ENCODE data around the gene FBXW11.
"Not testable (repeated sequence)": the region's sequence is repeated elsewhere in the genome, so short reads cannot be mapped to it uniquely, and the experiment has no call there.

Gene FBXW11

GRCh38 chr5:172006321-172007174 is at the start of gene FBXW11:
Gene FBXW11, minus strand, starts transcription at chr5:172006638. Its CDS starts 136 bp downstream, at chr5:172006502.
- peak; percentile 92 for DNase-seq

- no peak for DNase-seq
Measured at GRCh38 chr5:172055996-172056395, 49.6 kb upstream of the FBXW11 start.

GRCh38 chr5:172055421-172055820 is 49.0 kb upstream of the FBXW11 start:
- no peak for DNase-seq

GRCh38 chr5:172054611-172055153 is 48.2 kb upstream of the FBXW11 start:
- DNase-seq, result no peak

GRCh38 chr5:172052450-172053236 is 46.2 kb upstream of the FBXW11 start:
- DNase-seq, result no peak

GRCh38 chr5:172051643-172052339 is 45.4 kb upstream of the FBXW11 start:
- DNase-seq, result no peak

GRCh38 chr5:172050080-172050479 is 43.6 kb upstream of the FBXW11 start:
- DNase-seq, result no peak

GRCh38 chr5:172049226-172049796 is 42.9 kb upstream of the FBXW11 start:
- no peak for DNase-seq

- no peak for DNase-seq
Measured at GRCh38 chr5:172048539-172049101, 42.2 kb upstream of the FBXW11 start.

GRCh38 chr5:172048170-172048422 is 41.7 kb upstream of the FBXW11 start:
- DNase-seq, result no peak

- DNase-seq, result no peak
Measured at GRCh38 chr5:172046593-172046992, 40.2 kb upstream of the FBXW11 start.

- no peak for DNase-seq
Measured at GRCh38 chr5:172045315-172045632, 38.8 kb upstream of the FBXW11 start.

GRCh38 chr5:172044631-172045314 is 38.3 kb upstream of the FBXW11 start:
- no peak for DNase-seq

GRCh38 chr5:172043865-172044264 is 37.4 kb upstream of the FBXW11 start:
- no peak for DNase-seq

- no peak for DNase-seq
Measured at GRCh38 chr5:172042183-172042582, 35.7 kb upstream of the FBXW11 start.

- DNase-seq, result no peak
Measured at GRCh38 chr5:172038167-172038566, 31.7 kb upstream of the FBXW11 start.

- DNase-seq, result no peak
Measured at GRCh38 chr5:172035049-172035448, 28.6 kb upstream of the FBXW11 start.

- no peak for DNase-seq
Measured at GRCh38 chr5:172031894-172032461, 25.5 kb upstream of the FBXW11 start.

GRCh38 chr5:172029876-172030275 is 23.4 kb upstream of the FBXW11 start:
- DNase-seq, result no peak

GRCh38 chr5:172028167-172028566 is 21.7 kb upstream of the FBXW11 start:
- no peak for DNase-seq

- DNase-seq, result not testable (repeated sequence)
Measured at GRCh38 chr5:172020110-172020786, 13.8 kb upstream of the FBXW11 start.
